Endodermal cell (in vitro differentiated cells): ENCODE results near the gene CTDP1. TPM values are rescaled to one million over a fixed set of nuclear protein-coding genes. Genes with fewer than 3 reads are reported as not detected.

ENCODE experiments used
- DNase-seq: peaks from one replicate; pipeline ENCODE4 v3.0.0-alpha.2; 2017
- H3K27ac ChIP-seq: 2 replicates; pipeline ENCODE4 v1.5.1; 2013; ENCODE audit warnings: mild to moderate bottlenecking, low read depth, low read length, moderate library complexity
- H3K27me3 ChIP-seq: 2 replicates; pipeline ENCODE4 v1.6.1; 2013; ENCODE audit warnings: mild to moderate bottlenecking, low read length, moderate library complexity; ENCODE audit not compliant: insufficient read depth, control insufficient read depth, poor library complexity, severe bottlenecking
- H3K36me3 ChIP-seq: 2 replicates; pipeline ENCODE4 v1.7.0; 2013; ENCODE audit warnings: mild to moderate bottlenecking, low read length, moderate library complexity; ENCODE audit not compliant: control insufficient read depth, insufficient read depth
- H3K4me1 ChIP-seq: one replicate; pipeline ENCODE4 v1.7.0; 2013; ENCODE audit warnings: low read length; ENCODE audit not compliant: control insufficient read depth, insufficient read depth
- H3K4me3 ChIP-seq: 2 replicates; pipeline ENCODE4 v1.5.1; 2013; ENCODE audit warnings: mild to moderate bottlenecking, low read length, moderate library complexity
- H3K9ac ChIP-seq: 2 replicates; pipeline ENCODE4 v1.6.1; 2013; ENCODE audit warnings: mild to moderate bottlenecking, low read length, moderate library complexity; ENCODE audit not compliant: poor library complexity, severe bottlenecking; ENCODE audit errors: extremely low read depth
- H3K9me3 ChIP-seq: 2 replicates; pipeline ENCODE4 v1.6.1; 2013; ENCODE audit warnings: mild to moderate bottlenecking, low read length, moderate library complexity; ENCODE audit not compliant: control insufficient read depth
- H3K27ac Mint-ChIP-seq: 2 replicates; pipeline ENCODE4 v1.8.0; 2020; ENCODE audit warnings: mixed read lengths
- H3K27me3 Mint-ChIP-seq: 2 replicates; pipeline ENCODE4 v1.8.0; 2021; ENCODE audit warnings: mild to moderate bottlenecking, mixed read lengths; ENCODE audit not compliant: insufficient read depth
- H3K36me3 Mint-ChIP-seq: 2 replicates; pipeline ENCODE4 v1.8.0; 2020; ENCODE audit warnings: low read depth, mixed read lengths
- H3K4me1 Mint-ChIP-seq: 2 replicates; pipeline ENCODE4 v1.8.0; 2020; ENCODE audit warnings: mixed read lengths
- H3K4me3 Mint-ChIP-seq: 2 replicates; pipeline ENCODE4 v1.8.0; 2020; ENCODE audit warnings: mild to moderate bottlenecking, moderate library complexity, mixed read lengths
- H3K9me3 Mint-ChIP-seq: 2 replicates; pipeline ENCODE4 v1.8.0; 2020; ENCODE audit warnings: mild to moderate bottlenecking, mixed read lengths
- WGBS, 2 experiments: methylation state at CpG; one replicate each; pipeline versions ENCODE4 v1.1.5 to v1.1.7; 2013; ENCODE audit warnings: missing lambda C conversion rate in 2 of 2, mixed read lengths in 1 of 2; ENCODE audit not compliant: insufficient coverage in 1 of 2, insufficient read length in 1 of 2; 5-methylcytosine and 5-hydroxymethylcytosine counted together
- total RNA-seq, 2 donors: library from RNA; stranded (reverse); fragmentation: NEBNext Ultra II Directional in 1 of 2; extraction: Animal tissue kit (Norgen Biotek cat#: 25700) in 1 of 2; gene quantifications; 2 replicates in 1 of 2; 3 replicates in 1 of 2; pipeline ENCODE4 v1.2.1, GENCODE V29; 2021
- TF ChIP-seq, protein P1 (sequence below): fragments of 200-600 bp; sonication (generic); conservative IDR thresholded peaks from 2 replicates; pipeline ENCODE4 v1.5.0; 2021; ENCODE audit warnings: antibody characterized with exemption, mild to moderate bottlenecking

Gene CTDP1
- total RNA-seq, 2 donors from 2014 or later: 29.8 to 35.6 TPM

DNA sequence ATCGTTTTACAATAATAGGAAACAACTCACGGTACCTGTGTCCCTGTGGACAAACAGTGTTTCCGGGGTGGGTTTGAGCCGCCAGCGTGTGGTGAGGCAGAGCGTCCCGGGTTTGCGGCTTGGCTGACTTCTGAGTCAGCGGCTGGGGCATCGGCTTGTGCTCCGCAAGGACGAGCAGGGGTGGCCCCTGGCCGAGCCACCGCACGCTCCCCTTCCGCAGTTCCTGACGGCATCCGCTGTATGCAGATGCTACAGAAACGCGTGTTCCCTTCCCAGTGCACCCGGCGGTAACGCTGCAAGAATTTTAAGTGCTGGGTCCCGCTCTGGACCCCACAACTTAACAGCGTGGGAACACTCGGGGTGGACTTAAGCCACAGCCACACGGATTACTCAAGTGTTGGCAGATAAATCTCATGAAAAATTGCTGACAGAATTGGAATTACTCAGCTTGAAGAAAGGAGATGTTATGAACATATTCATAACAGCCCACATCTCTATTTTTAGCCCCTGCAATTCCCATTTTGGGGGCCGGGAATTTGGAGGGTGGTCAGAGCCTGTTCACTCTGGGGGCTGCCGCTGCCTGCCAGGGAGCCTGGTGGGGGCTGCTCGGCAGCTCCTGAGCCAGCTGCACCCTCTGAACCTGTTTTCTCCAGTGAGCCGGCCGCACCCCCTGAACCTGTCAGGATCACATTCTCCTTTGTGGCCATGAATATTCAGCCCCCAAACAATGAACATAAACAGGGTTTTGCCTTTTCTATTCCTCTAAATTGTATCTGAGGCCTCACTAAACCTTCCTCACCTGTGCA lies 105.6 kb downstream of the CTDP1 start:
- H3K36me3 ChIP-seq: no peaks in the 10 kb centered on the region
- H3K9me3 ChIP-seq: no peaks in the 10 kb centered on the region
- TF ChIP-seq, protein P1, sequence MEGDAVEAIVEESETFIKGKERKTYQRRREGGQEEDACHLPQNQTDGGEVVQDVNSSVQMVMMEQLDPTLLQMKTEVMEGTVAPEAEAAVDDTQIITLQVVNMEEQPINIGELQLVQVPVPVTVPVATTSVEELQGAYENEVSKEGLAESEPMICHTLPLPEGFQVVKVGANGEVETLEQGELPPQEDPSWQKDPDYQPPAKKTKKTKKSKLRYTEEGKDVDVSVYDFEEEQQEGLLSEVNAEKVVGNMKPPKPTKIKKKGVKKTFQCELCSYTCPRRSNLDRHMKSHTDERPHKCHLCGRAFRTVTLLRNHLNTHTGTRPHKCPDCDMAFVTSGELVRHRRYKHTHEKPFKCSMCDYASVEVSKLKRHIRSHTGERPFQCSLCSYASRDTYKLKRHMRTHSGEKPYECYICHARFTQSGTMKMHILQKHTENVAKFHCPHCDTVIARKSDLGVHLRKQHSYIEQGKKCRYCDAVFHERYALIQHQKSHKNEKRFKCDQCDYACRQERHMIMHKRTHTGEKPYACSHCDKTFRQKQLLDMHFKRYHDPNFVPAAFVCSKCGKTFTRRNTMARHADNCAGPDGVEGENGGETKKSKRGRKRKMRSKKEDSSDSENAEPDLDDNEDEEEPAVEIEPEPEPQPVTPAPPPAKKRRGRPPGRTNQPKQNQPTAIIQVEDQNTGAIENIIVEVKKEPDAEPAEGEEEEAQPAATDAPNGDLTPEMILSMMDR: no peak
- Mint-ChIP-seq H3K4me3 (no peak overlapping the region), H3K4me1 (no peaks in the 10 kb centered on the region), H3K27ac (no peak overlapping the region), H3K27me3 (peaks cover 56% of the 10 kb centered on the region), H3K9me3 (no peaks in the 10 kb centered on the region), H3K36me3 (no peaks in the 10 kb centered on the region)
- no peak overlapping the region for H3K4me3 ChIP-seq
- DNase-seq: no peak
- peaks cover 57% of the 10 kb centered on the region for H3K27me3 ChIP-seq
- WGBS, 2 experiments: 82 to 85% methylated on average over 30 to 32 of the region's 32 CpGs
- no peak overlapping the region for H3K9ac ChIP-seq
- H3K4me1 ChIP-seq: no peaks in the 10 kb centered on the region
- H3K27ac ChIP-seq: no peak overlapping the region

DNA sequence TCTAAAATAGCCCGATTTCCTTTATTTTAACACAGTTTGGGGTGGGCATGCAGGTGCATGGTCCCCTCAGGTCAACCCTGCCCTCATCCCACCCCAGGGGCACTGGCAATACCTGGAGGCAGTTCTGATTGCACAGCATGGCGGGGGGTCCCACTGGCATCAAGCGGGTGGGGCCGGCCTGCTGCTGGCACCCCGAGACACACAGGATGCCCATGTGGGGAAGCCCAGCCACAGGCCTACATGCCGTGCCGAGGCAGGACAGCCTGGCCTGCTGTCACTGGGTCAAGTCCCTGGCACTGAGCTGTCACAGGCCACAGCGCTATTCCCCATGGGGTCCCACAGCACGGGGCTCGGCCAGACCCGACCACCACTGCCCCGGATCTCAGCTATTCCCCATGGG lies 106.2 kb downstream of the CTDP1 start:
- Histone ChIP-seq H3K27me3 (peaks cover 62% of the 10 kb centered on the region), H3K4me3 (no peak overlapping the region), H3K36me3 (no peaks in the 10 kb centered on the region), H3K9me3 (no peaks in the 10 kb centered on the region), H3K27ac (no peak overlapping the region), H3K9ac (no peak overlapping the region), H3K4me1 (peaks cover 1% of the 10 kb centered on the region)
- Mint-ChIP-seq H3K36me3 (no peaks in the 10 kb centered on the region), H3K27me3 (peaks cover 62% of the 10 kb centered on the region), H3K4me3 (no peak overlapping the region), H3K4me1 (peaks cover under 1% of the 10 kb centered on the region), H3K27ac (no peak overlapping the region), H3K9me3 (no peaks in the 10 kb centered on the region)
- WGBS, 2 experiments: 78 to 100% methylated on average over 3 to 12 of the region's 12 CpGs
- no peak for DNase-seq
- TF ChIP-seq, protein P1: no peak

DNA sequence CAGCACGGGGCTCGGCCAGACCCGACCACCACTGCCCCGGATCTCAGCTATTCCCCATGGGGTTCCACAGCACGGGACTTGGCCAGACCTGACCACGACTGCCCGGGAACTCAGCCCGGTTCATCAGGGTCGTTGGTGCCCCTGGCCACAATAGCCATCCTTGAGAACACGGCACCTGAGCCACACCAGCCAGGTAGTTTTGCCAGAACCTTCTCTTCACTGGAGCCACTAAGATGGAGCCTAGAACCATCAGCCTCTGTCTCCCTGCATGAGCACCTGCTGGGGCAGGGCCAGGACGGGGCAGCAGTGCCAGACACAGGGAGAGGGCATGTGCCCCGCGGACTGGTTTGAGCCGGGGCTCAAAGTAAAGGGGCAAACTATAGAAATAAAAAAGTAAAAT lies 106.7 kb downstream of the CTDP1 start:
- Mint-ChIP-seq H3K36me3 (no peaks in the 10 kb centered on the region), H3K27ac (no peak overlapping the region), H3K9me3 (no peaks in the 10 kb centered on the region), H3K4me3 (no peak overlapping the region), H3K27me3 (peaks cover 66% of the 10 kb centered on the region), H3K4me1 (peaks cover 5% of the 10 kb centered on the region)
- Histone ChIP-seq H3K4me1 (peaks cover 6% of the 10 kb centered on the region), H3K27me3 (peaks cover 62% of the 10 kb centered on the region), H3K9me3 (no peaks in the 10 kb centered on the region), H3K27ac (no peak overlapping the region), H3K9ac (no peak overlapping the region), H3K36me3 (no peaks in the 10 kb centered on the region), H3K4me3 (no peak overlapping the region)
- 74 to 80% methylated on average over 8 to 14 of the region's 14 CpGs for WGBS, 2 experiments
- no peak for DNase-seq
- TF ChIP-seq, protein P1: no peak
